Activated naive CD4-positive, alpha-beta T cell treated with anti-CD3 and anti-CD28 coated beads, Interleukin-2, amount 50 U/mL, for 16 hours (primary cell): ENCODE data around the gene SORL1.
A peak's percentile ranks its signal among the peaks of the same experiment; 100 is the strongest.

Experiments
- DNase-seq: peaks from one replicate; pipeline ENCODE4 v3.0.0-alpha.2; 2020

The SORL1 gene

GRCh38 chr11:121589946-121590537 lies 137.9 kb downstream of the SORL1 start:
- DNase-seq, result no peak

- no peak for DNase-seq
These were observed 138.8 kb downstream of the SORL1 start for GRCh38 chr11:121590772-121591404.

DNA sequence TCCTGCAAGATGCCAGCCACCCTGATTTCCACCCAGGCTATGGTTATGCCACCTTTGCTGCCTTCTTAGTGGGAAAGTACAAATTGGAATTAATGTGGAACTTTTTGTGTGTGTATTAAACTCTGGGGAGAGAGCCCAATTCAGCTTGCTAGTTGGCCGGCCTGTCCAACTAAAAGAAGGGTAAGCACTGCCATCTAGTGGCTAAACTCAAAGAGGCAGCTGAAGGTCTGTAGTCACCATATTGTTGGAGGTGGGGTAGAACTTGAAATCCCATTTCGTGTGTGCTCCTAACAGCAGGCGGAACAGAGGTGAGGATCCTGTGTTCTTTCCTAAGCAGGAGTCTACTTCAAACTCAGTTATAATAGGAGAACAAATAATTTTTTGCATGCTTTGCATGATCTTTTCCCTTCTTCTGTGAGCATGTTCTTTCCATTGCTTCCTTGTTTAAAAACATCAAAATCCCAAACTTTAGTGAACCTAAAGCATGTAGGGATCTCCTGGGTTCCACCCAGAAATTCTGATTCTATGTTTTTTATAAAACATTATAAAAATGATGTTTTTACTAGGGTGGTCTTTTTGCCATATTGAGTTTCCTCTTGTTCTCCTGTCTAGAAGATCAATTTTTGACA lies 139.4 kb downstream of the SORL1 start:
- peak; percentile 64 for DNase-seq

GRCh38 chr11:121592708-121593107 lies 140.6 kb downstream of the SORL1 start:
- DNase-seq, result no peak

DNA sequence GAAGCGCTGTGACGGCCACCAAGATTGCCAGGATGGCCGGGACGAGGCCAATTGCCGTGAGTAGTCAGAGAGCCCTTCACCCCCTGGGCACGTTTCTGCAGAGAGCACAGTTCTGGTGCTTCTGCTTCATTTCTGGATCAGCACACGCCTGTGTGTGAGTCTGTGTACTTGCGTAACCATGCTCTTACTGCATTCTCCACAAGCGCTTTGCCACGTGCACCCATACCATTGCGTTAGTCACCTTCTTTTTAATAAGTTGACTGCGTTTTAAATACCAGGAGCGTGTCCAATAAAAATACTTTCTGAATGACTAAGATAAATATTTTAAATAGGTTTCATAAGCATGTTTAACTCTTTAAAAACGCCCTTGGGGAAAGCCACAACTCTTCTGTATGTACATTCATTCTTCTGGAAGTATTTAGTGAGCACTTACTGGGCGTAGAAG lies 143.6 kb downstream of the SORL1 start:
- DNase-seq, result no peak

DNA sequence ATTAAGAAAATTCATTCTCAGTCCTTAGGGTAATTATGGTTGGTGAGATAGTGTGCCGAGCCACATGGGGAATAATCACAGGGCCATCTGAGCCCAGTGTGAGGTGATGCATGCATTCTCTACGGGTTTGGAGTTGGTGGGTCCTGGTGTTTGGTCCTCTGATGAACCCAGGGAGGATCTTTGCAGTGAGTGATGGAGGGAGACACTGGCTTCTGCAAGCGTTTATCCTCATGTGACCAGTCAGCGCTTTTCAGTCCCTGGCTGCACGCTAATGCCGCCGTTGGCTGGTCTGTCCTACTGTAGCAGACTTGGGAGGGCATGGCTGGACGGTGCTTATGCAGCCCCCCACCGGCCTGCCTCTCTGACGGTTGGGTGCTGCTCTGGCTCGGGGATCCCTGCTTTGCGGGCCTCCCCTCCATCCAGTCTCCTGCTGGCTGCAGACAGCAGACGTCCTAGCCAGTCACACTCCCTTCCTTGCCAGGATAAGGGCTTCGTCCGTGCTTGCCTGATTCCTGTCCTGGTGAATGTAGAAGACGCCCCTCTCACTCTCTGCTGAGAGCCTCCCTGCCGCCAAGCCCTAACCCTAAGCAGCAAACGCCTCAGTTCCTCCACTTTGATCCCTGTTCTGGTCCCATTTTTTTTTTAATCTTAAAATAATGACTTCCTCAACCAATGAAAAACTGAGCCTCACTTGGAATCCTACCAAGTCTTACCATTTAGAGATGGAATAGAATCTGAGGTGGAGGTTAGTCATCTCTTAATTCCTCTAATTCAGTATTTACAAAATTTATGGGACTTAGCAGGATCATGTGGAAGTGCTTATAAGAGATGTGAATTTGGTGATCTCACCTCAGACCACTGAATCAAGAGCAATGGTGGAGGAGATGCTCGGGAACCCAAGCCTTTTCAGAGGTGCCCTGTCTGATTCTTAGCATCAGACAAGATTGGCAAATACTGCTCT lies 144.4 kb downstream of the SORL1 start:
- DNase-seq, result no peak

GRCh38 chr11:121603316-121603715 lies 151.2 kb downstream of the SORL1 start:
- no peak for DNase-seq

DNA sequence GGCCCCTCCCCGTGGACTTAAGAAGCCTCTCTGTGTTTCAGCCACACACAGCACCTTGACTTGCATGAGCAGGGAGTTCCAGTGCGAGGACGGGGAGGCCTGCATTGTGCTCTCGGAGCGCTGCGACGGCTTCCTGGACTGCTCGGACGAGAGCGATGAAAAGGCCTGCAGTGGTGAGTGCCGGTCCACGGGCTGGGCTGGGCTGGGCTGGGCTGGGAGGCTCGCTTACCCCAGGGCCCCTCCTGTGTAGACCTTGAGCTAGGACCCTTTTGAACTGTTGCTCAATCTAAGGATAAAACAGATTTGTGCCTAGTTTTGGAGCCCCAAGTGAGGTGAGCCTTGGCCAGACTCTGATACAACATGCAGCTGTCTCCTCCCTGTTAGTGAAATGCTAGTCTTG lies 152.0 kb downstream of the SORL1 start:
- no peak for DNase-seq

DNA sequence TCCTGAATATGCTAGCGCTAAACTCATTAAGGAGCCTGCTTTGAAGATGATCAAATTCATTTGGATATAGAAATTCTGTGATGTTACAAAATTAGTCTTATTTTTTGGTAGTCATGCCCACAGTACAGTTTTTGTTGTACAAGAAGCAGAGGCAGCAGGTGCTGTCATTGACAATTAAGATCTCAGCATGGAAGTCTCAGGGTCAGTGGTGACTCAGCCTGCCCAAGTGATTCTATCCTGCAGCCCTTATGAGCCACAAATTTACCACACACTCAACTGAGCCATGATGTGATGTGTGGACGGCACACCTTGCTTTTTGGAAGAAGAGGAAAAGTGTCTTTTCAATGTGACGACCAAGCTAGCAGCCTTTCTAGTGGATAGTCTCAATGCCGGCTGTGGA lies 154.2 kb downstream of the SORL1 start:
- DNase-seq, result no peak

DNA sequence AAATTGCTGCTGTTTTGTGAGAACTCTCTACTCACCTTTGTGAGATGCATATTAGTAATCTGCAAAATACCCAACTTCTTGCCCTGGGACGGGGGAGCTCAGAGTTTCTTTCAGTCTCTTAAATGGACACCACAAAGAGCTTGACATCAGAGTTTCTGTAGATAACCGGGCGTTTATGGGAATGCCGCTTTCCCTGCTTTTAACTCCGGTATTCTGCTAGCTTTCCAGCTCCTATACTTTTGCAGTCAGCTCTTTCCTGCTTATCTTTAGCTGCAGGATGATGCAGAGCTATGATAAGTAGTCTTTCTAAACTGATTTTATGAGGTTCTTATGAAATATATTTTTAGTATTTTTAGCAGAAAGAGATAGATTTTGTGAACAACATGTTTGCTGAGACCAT lies 155.2 kb downstream of the SORL1 start:
- DNase-seq, result no peak

GRCh38 chr11:121608545-121609098 lies 156.5 kb downstream of the SORL1 start:
- DNase-seq, result no peak

GRCh38 chr11:121610706-121611105 lies 158.6 kb downstream of the SORL1 start:
- DNase-seq, result no peak

GRCh38 chr11:121611242-121611641 lies 159.1 kb downstream of the SORL1 start:
- no peak for DNase-seq

- DNase-seq, result no peak
These were observed 161.6 kb downstream of the SORL1 start for GRCh38 chr11:121613724-121614123.

- no peak for DNase-seq
These were observed 162.6 kb downstream of the SORL1 start for GRCh38 chr11:121614636-121615240.

- DNase-seq, result no peak
These were observed 163.4 kb downstream of the SORL1 start for GRCh38 chr11:121615501-121615900.

DNA sequence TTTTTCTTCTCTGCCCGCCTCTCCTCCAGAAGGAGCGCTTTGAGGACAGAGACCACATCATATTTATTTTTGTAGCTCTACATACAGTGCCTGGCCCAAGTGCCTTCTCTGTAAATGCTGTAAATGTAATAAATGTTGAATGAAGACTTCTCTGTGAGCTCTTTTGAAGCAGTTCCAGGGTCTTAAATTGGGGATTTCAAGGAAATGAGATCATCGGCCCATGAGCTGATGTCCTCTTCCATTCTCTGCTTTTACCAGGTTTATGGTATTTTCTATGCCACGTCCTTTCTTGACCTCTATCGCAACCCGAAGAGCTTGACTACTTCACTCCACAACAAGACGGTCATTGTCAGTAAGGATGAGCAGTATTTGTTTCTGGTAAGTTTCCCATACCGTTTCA lies 166.4 kb downstream of the SORL1 start:
- DNase-seq, result no peak

GRCh38 chr11:121625777-121626506 lies 173.8 kb downstream of the SORL1 start:
- no peak for DNase-seq

DNA sequence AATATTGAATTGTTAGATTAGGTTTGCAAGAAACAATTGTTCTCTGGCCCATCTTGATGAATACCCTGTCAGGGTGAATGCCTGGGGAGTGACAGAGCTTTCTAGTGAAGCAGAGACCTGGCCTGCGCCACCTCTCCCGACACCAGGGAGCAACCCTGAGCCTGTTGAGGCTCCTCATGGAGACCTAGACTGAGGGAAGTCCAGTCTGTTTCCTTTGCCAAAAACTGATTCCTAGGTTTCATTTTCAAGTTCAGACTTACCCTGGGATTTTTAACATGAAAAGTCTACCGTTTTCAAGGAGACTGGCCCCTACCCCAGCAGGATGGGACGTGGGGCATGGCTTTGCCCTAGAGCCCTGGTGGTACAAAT lies 174.4 kb downstream of the SORL1 start:
- no peak for DNase-seq

DNA sequence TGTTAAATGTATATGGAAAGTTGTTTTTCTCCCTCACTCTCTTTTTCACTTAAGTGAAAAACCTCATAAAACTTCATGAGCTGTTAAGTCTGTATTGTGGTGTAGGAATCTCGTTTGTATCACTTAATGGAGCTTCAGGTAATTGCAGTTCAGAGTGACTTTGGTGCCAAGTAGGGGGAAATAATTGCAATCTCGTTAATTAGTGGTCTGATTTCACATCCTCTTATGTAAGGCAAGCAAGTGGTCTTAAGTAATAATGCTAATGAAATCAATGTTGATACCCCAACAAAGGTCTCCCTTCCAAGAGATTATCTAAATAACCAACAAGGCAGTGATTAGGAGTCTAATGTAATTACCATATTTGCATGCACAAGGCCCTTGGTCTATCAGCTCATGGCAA lies 174.9 kb downstream of the SORL1 start:
- no peak for DNase-seq

DNA sequence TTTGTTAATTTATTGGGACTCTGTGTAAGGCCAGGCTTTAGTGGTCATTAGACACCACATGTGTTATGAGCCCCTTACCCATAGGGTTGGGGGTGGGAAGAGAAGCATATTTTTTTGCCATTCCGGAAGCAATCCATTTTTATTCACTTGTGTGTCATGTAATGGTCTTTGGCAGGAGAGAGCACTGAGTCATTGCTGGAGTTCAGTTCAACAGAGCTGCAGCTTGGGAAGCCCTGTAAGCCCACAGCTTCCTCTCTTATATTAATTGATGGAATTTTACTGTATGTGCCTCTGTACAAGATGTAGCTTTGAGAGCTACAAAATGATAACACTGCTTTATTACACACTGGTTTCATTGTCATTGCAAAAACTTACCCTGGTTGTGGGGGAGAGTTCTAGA lies 177.9 kb downstream of the SORL1 start:
- no peak for DNase-seq

GRCh38 chr11:121631456-121631855 lies 179.3 kb downstream of the SORL1 start:
- no peak for DNase-seq
